IgD-negative memory B cell (primary cell): ENCODE results near the gene PPP2R3B. TPM values are rescaled to one million over a fixed set of nuclear protein-coding genes. Genes with fewer than 3 reads are reported as not detected.
A peak's percentile ranks its signal among the peaks of the same experiment; 100 is the strongest.
"Not testable (repeated sequence)": the region's sequence is repeated elsewhere in the genome, so short reads cannot be mapped to it uniquely, and the experiment has no call there.

Experiments
- H3K27ac Mint-ChIP-seq, 3 donors: one replicate each; pipeline ENCODE4 v1.8.0; 2020 to 2022; ENCODE audit warnings: mild to moderate bottlenecking in 3 of 3, mixed read lengths in 3 of 3, moderate library complexity in 1 of 3
- H3K27me3 Mint-ChIP-seq: one replicate; pipeline ENCODE4 v1.8.0; 2021; ENCODE audit warnings: mixed read lengths
- H3K36me3 Mint-ChIP-seq: one replicate; pipeline ENCODE4 v1.8.0; 2020; ENCODE audit warnings: mild to moderate bottlenecking, mixed read lengths
- H3K4me1 Mint-ChIP-seq, 3 donors: one replicate each; pipeline ENCODE4 v1.8.0; 2020 to 2022; ENCODE audit warnings: mixed read lengths in 3 of 3, mild to moderate bottlenecking in 1 of 3
- H3K4me3 Mint-ChIP-seq, 4 donors: one replicate each; pipeline ENCODE4 v1.8.0; 2020 to 2022; ENCODE audit warnings: mild to moderate bottlenecking in 4 of 4, mixed read lengths in 4 of 4, moderate library complexity in 3 of 4
- H3K9me3 Mint-ChIP-seq, 3 donors: one replicate each; pipeline ENCODE4 v1.8.0; 2020 to 2021; ENCODE audit warnings: mixed read lengths in 3 of 3, mild to moderate bottlenecking in 1 of 3
- polyA plus RNA-seq: library from polyadenylated mRNA; unstranded; fragments of 300-500 nt; fragmentation: Illumina TruSeq; gene quantifications from one replicate; pipeline ENCODE4 v1.2.3, GENCODE V29; 2021

PPP2R3B gene
- polyA plus RNA-seq: 9.2 TPM

- Mint-ChIP-seq H3K27me3 (no peaks in the 10 kb centered on the region), H3K4me3 (peak within 1 kb of the TSS; percentile 82 to 97 (median 93)), H3K36me3 (peaks cover 2% of the 10 kb centered on the region), H3K27ac (peak within 1 kb of the TSS; percentile 92 to 100 (median 95)), H3K9me3 (no peaks in the 10 kb centered on the region), H3K4me1 (peaks cover 6 to 14% (median 9%) of the 10 kb centered on the region in 3 donors)
Measured at GRCh38 chrX:386768-387575, at the start of gene PPP2R3B. TSS of gene PPP2R3B (minus strand) at chrX:386907. CDS start at chrX:386691, 216 bp downstream.

- peaks cover 2% of the 10 kb centered on the region for H3K36me3 Mint-ChIP-seq
- peaks cover 0 to 5% (median 0%) of the 10 kb centered on the region in 3 donors for H3K9me3 Mint-ChIP-seq
- H3K27me3 Mint-ChIP-seq: no peaks in the 10 kb centered on the region
- H3K4me1 Mint-ChIP-seq: peaks cover 0 to 2% (median 0%) of the 10 kb centered on the region in 3 donors
- no peak overlapping the region for H3K27ac Mint-ChIP-seq
- no peak overlapping the region for H3K4me3 Mint-ChIP-seq
Measured at GRCh38 chrX:435536-436122, 48.9 kb upstream of the PPP2R3B start.

GRCh38 chrX:434946-435345 lies 48.2 kb upstream of the PPP2R3B start:
- H3K36me3 Mint-ChIP-seq: peaks cover 2% of the 10 kb centered on the region
- H3K4me3 Mint-ChIP-seq: no peak overlapping the region
- H3K4me1 Mint-ChIP-seq: peaks cover 0 to 1% (median 0%) of the 10 kb centered on the region in 3 donors
- H3K9me3 Mint-ChIP-seq: peaks cover 0 to 3% (median 2%) of the 10 kb centered on the region in 3 donors
- H3K27me3 Mint-ChIP-seq: peaks cover 4% of the 10 kb centered on the region
- no peak overlapping the region for H3K27ac Mint-ChIP-seq

GRCh38 chrX:433771-434170 lies 47.1 kb upstream of the PPP2R3B start:
- H3K36me3 Mint-ChIP-seq: peaks cover 2% of the 10 kb centered on the region
- H3K27ac Mint-ChIP-seq: peak overlapping the region in 1 of 3 donors; percentile 71
- peaks cover 0 to 1% (median 0%) of the 10 kb centered on the region in 3 donors for H3K4me1 Mint-ChIP-seq
- H3K4me3 Mint-ChIP-seq: no peak overlapping the region
- H3K27me3 Mint-ChIP-seq: peaks cover 8% of the 10 kb centered on the region
- H3K9me3 Mint-ChIP-seq: peaks cover 0 to 2% (median 0%) of the 10 kb centered on the region in 3 donors

GRCh38 chrX:432666-433065 lies 46.0 kb upstream of the PPP2R3B start:
- not testable (repeated sequence) for H3K4me1 Mint-ChIP-seq, H3K36me3 Mint-ChIP-seq

GRCh38 chrX:431492-432111 lies 44.9 kb upstream of the PPP2R3B start:
- Mint-ChIP-seq H3K36me3 (peaks cover 2% of the 10 kb centered on the region), H3K27ac (no peak overlapping the region), H3K4me3 (peak overlapping the region in 1 of 4 donors; percentile 2), H3K9me3 (peaks cover 0 to 2% (median 0%) of the 10 kb centered on the region in 3 donors), H3K4me1 (peaks cover 0 to 2% (median 0%) of the 10 kb centered on the region in 3 donors), H3K27me3 (peaks cover 11% of the 10 kb centered on the region)

More at GRCh38 chrX:432666-433065, 46.0 kb upstream of the PPP2R3B start:
- H3K9me3 Mint-ChIP-seq, H3K27ac Mint-ChIP-seq, H3K4me3 Mint-ChIP-seq: not testable (repeated sequence)
- H3K27me3 Mint-ChIP-seq: peaks cover 11% of the 10 kb centered on the region

GRCh38 chrX:431056-431455 lies 44.3 kb upstream of the PPP2R3B start:
- Mint-ChIP-seq H3K4me3 (no peak overlapping the region), H3K27me3 (peaks cover 11% of the 10 kb centered on the region), H3K27ac (no peak overlapping the region), H3K4me1 (peaks cover 0 to 3% (median 0%) of the 10 kb centered on the region in 3 donors), H3K36me3 (peaks cover 2% of the 10 kb centered on the region), H3K9me3 (peaks cover 0 to 2% (median 0%) of the 10 kb centered on the region in 3 donors)

- no peak overlapping the region for H3K4me3 Mint-ChIP-seq
- H3K27ac Mint-ChIP-seq: no peak overlapping the region
- peaks cover 2% of the 10 kb centered on the region for H3K36me3 Mint-ChIP-seq
- H3K27me3 Mint-ChIP-seq: peaks cover 11% of the 10 kb centered on the region
- peaks cover 0 to 3% (median 0%) of the 10 kb centered on the region in 3 donors for H3K4me1 Mint-ChIP-seq
- peaks cover 0 to 2% (median 0%) of the 10 kb centered on the region in 3 donors for H3K9me3 Mint-ChIP-seq
Measured at GRCh38 chrX:429266-429825, 42.6 kb upstream of the PPP2R3B start.

- no peaks in the 10 kb centered on the region for H3K36me3 Mint-ChIP-seq
- peak overlapping the region in 2 of 4 donors; percentile 3 to 17 for H3K4me3 Mint-ChIP-seq
- H3K27me3 Mint-ChIP-seq: peaks cover 14% of the 10 kb centered on the region
- H3K9me3 Mint-ChIP-seq: peaks cover 0 to 2% (median 0%) of the 10 kb centered on the region in 3 donors
- H3K4me1 Mint-ChIP-seq: peaks cover 0 to 3% (median 0%) of the 10 kb centered on the region in 3 donors
- peak overlapping the region in 1 of 3 donors; percentile 39 for H3K27ac Mint-ChIP-seq
Measured at GRCh38 chrX:427812-428725, 41.4 kb upstream of the PPP2R3B start.

GRCh38 chrX:426881-427280 lies 40.2 kb upstream of the PPP2R3B start:
- no peaks in the 10 kb centered on the region for H3K36me3 Mint-ChIP-seq
- H3K9me3 Mint-ChIP-seq: peaks cover 0 to 2% (median 0%) of the 10 kb centered on the region in 3 donors
- peaks cover 14% of the 10 kb centered on the region for H3K27me3 Mint-ChIP-seq
- H3K4me1 Mint-ChIP-seq: peaks cover 0 to 3% (median 0%) of the 10 kb centered on the region in 3 donors
- no peak overlapping the region for H3K27ac Mint-ChIP-seq
- H3K4me3 Mint-ChIP-seq: peak overlapping the region in 1 of 4 donors; percentile 47

- Mint-ChIP-seq H3K4me3 (no peak overlapping the region), H3K4me1 (peaks cover 0 to 1% (median 0%) of the 10 kb centered on the region in 3 donors), H3K27ac (no peak overlapping the region), H3K36me3 (no peaks in the 10 kb centered on the region), H3K9me3 (no peaks in the 10 kb centered on the region), H3K27me3 (peaks cover 11% of the 10 kb centered on the region)
Measured at GRCh38 chrX:425056-425455, 38.3 kb upstream of the PPP2R3B start.

GRCh38 chrX:421646-422391 lies 35.1 kb upstream of the PPP2R3B start:
- Mint-ChIP-seq H3K9me3 (no peaks in the 10 kb centered on the region), H3K27ac (no peak overlapping the region), H3K27me3 (peaks cover 3% of the 10 kb centered on the region), H3K4me3 (no peak overlapping the region), H3K4me1 (peaks cover 0 to 1% (median 0%) of the 10 kb centered on the region in 3 donors), H3K36me3 (no peaks in the 10 kb centered on the region)

GRCh38 chrX:420496-421223 lies 34.0 kb upstream of the PPP2R3B start:
- H3K27me3 Mint-ChIP-seq: peaks cover 3% of the 10 kb centered on the region
- no peak overlapping the region for H3K4me3 Mint-ChIP-seq
- H3K36me3 Mint-ChIP-seq: no peaks in the 10 kb centered on the region
- no peak overlapping the region for H3K27ac Mint-ChIP-seq
- H3K9me3 Mint-ChIP-seq: no peaks in the 10 kb centered on the region
- H3K4me1 Mint-ChIP-seq: no peaks in the 10 kb centered on the region
